ENCODE data around the gene CRTC3. TPM values are rescaled to one million over a fixed set of nuclear protein-coding genes. Genes with fewer than 3 reads are reported as not detected.

Gene CRTC3
- total and polyA plus RNA-seq, 2 of the 4 experiments (the other 2 are of a cell fraction): 4.7 to 14.8 TPM

- ChIA-PET CTCF (interaction anchor here (1.3 kb wide), 1 partner anchor 11 kb away, joined by 5 read pairs; no protein-coding TSS in a partner anchor), POLR2A (ENCODE audit: unreplicated experiment) (no interaction called here)
- H3K23ac ChIP-seq (ENCODE audit: low read depth, low read length): peak overlapping the region; percentile 38
- H3K4me1 ChIP-seq (ENCODE audit: control insufficient read depth, insufficient read depth, low read length): peaks cover 5% of the 10 kb centered on the region
- H3K27ac ChIP-seq (ENCODE audit: insufficient read depth, low read length): no peak overlapping the region
- in situ Hi-C loops (cut with MboI; ENCODE audit: low sequenced_read_pairs): no loop called here
- DNase-seq (no peak), ATAC-seq (ENCODE audit: low read depth) (no peak)
- BruUV-seq (replicated peaks): no TSS peak
- H3K4me2 ChIP-seq (ENCODE audit: low read depth, low read length): no peak overlapping the region
- H2BK5ac ChIP-seq (ENCODE audit: low read depth, low read length, poor library complexity, severe bottlenecking): no peak overlapping the region
- peak overlapping the region; percentile 10; the same call in 1 of the 2 replicates for H4K5ac ChIP-seq (ENCODE audit: low read depth, low read length)
- H2AK5ac ChIP-seq (ENCODE audit: low read depth, low read length): peak overlapping the region; percentile 64; the same call in 1 of the 2 replicates
- H4K20me1 ChIP-seq (ENCODE audit: insufficient read depth, low read length): no peaks in the 10 kb centered on the region
- WGBS, 2 experiments (ENCODE audit: extremely low coverage in 2 of 2, insufficient read length in 1 of 2): no CpG with 5 or more reads among the region's 5 CpGs
- peak overlapping the region; percentile 29 for H2AK9ac ChIP-seq (replicated peaks; ENCODE audit: low read depth, low read length, poor library complexity)
- H3K9me3 ChIP-seq (ENCODE audit: control insufficient read depth, insufficient read depth, low read length): no peaks in the 10 kb centered on the region
- peak overlapping the region; percentile 79 for H3K4ac ChIP-seq (ENCODE audit: low read depth, low read length)
- H2BK15ac ChIP-seq (ENCODE audit: low read depth, low read length): peak overlapping the region; percentile 32; the same call in 2 of the 3 replicates
- peak overlapping the region; percentile 34 for H2AFZ ChIP-seq (replicated peaks; ENCODE audit: low read length, poor library complexity)
- no peaks in the 10 kb centered on the region for H3K36me3 ChIP-seq (ENCODE audit: control insufficient read depth, insufficient read depth, low read length)
- dilution Hi-C loops (cut with HindIII; ENCODE audit: low sequenced_read_pairs, unreplicated experiment): no loop called here
- H2BK120ac ChIP-seq (ENCODE audit: low read depth, low read length): peak overlapping the region; percentile 26; the same call in 1 of the 2 replicates
- no peak overlapping the region for H3K9ac ChIP-seq (ENCODE audit: low read depth, low read length)
- H3K9me1 ChIP-seq (ENCODE audit: insufficient read depth, low read length): peaks cover 18% of the 10 kb centered on the region
- no peak overlapping the region for H3K56ac ChIP-seq (ENCODE audit: extremely low read depth, insufficient read depth, low read length)
- H4K91ac ChIP-seq (ENCODE audit: insufficient read depth, low read depth, low read length): peak overlapping the region; percentile 32; the same call in 1 of the 2 replicates
- no peak overlapping the region for H3K4me3 ChIP-seq (ENCODE audit: insufficient read depth, low read depth, low read length)
- intact Hi-C loops (cut with micrococcal nuclease): no loop called here
- no peaks in the 10 kb centered on the region for H3K79me1 ChIP-seq (ENCODE audit: low read depth in 1 of 2, low read length in 2 of 2)
- TF ChIP-seq CTCF (conservative IDR thresholded peaks at IDR 0.05; ENCODE audit: low read depth, low read length) (no peak), RAD21 (IDR thresholded peaks at IDR 0.05; ENCODE audit: low read length) (no peak), ELK1 (IDR thresholded peaks at IDR 0.05; ENCODE audit: borderline replicate concordance, low read depth, low read length) (no peak), SMC3 (IDR thresholded peaks at IDR 0.05; ENCODE audit: low read depth, low read length) (no peak), POLR2A (IDR thresholded peaks at IDR 0.05; ENCODE audit: low read depth, low read length) (no peak)
- TF ChIP-seq, protein P1, sequence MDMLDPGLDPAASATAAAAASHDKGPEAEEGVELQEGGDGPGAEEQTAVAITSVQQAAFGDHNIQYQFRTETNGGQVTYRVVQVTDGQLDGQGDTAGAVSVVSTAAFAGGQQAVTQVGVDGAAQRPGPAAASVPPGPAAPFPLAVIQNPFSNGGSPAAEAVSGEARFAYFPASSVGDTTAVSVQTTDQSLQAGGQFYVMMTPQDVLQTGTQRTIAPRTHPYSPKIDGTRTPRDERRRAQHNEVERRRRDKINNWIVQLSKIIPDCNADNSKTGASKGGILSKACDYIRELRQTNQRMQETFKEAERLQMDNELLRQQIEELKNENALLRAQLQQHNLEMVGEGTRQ (IDR thresholded peaks at IDR 0.05; ENCODE audit: low read depth, low read length): no peak
- peak overlapping the region; percentile 63 for H3K14ac ChIP-seq (replicated peaks; ENCODE audit: low read depth, low read length)
- peak overlapping the region; percentile 16 to 73; a peak in 2 of 4 replicates for H4K8ac ChIP-seq (ENCODE audit: low read depth in 2 of 2, low read length in 2 of 2)
- no peaks in the 10 kb centered on the region for H3K27me3 ChIP-seq (ENCODE audit: control insufficient read depth, insufficient read depth, low read length)
- 0 out of 2 replicates have a peak overlapping the region, but pooled peaks have one; percentile 1 for H3K18ac ChIP-seq (ENCODE audit: low read depth, low read length)
- peak overlapping the region; percentile 34 for H2BK20ac ChIP-seq (ENCODE audit: low read depth, low read length)
Observed at GRCh38 chr15:90520365-90520764, 9.4 kb upstream of the CRTC3 start.
